ENCODE data around the gene DDX39A. TPM values are rescaled to one million over a fixed set of nuclear protein-coding genes. Genes with fewer than 3 reads are reported as not detected.
"Not testable (repeated sequence)": the region's sequence is repeated elsewhere in the genome, so short reads cannot be mapped to it uniquely, and the experiment has no call there.

Gene DDX39A
- total RNA-seq, 1 donor = 128 TPM

DNA sequence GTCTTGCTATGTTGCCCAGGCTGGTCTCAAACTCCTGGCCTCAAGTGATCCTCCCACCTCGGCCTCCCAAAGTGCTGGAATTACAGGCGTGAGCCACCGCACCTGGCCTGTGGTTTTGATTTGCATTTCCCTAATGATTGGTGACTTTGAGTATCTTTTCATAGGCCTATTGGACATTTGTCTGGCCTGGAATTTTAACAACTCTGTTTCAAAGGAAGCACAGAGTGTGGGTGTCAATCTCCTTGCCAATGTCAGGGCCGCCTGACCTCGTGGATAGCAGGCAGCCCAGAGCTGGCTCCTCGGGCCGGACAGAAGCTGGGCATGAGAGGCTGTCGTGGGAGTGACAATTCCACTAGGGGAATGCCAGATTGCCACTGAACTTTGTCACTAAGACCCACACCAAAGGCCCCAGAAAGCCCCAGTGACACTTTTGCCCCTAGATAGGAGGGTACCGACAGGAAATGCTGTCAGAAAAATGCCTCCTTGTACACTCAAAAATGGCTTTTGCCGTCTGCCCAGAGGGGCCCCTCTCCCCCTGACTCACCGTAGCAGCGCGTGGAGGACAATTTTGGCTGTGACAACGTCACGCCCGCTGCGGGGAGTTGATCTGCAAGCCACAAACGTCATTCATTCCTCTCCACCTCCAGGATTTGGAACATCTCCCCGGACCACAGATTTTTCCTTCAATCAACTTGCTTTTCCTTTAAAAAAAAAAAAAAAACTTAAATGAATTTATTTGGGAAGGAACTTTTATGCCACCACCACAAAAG, 49.6 kb downstream of the DDX39A start:
- DNase-seq (ENCODE audit: low read depth in 2 of 3, low spot score in 2 of 3) = peak; percentile 64 to 77 (median 76)

DNA sequence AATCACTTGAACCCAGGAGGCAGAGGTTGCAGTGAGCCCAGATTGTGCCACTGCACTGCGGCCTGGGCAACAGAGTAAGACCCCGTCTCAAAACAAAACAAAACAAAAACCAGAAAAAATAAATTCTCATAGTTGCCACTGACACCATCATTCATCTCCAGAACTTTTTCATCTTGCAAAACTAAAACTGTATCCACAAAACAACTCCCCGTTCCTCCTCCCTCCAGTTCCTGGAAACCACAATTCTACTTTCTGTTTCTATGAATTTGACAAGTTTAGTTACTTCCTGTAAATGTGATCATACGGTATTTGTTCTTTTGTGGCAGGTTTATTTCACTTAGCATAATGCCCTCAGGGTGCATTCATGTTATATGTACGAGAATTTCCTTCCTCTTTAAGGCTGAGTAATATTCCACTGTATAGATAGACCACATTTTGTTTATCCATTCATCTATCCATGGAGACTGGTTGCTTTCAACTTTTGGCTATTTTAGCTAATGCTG, 51.1 kb downstream of the DDX39A start:
- peak in 2 of 3 donors; percentile 70 to 91 for DNase-seq (ENCODE audit: low read depth in 2 of 3, low spot score in 2 of 3)

DNA sequence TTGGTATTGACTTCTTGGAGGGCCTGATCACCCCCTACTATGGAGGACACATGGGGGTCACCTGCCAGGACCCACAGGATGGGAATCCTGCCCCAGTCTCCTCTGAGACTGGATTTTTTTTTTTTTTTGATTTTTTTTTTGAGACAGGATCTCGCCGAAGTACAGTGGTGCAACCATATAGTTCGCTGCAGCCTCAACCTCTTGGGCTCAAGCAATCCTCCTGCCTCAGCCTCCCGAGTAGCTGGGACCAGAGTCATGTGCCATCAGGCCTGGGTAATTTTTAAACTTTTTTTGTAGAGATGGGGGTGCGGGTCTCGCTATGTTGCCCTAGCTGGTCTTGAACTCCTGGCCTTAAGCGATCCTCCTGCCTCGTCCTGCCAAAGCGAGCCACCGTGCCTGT, 52.1 kb downstream of the DDX39A start:
- DNase-seq (ENCODE audit: low read depth in 2 of 3, low spot score in 2 of 3) = no peak

DNA sequence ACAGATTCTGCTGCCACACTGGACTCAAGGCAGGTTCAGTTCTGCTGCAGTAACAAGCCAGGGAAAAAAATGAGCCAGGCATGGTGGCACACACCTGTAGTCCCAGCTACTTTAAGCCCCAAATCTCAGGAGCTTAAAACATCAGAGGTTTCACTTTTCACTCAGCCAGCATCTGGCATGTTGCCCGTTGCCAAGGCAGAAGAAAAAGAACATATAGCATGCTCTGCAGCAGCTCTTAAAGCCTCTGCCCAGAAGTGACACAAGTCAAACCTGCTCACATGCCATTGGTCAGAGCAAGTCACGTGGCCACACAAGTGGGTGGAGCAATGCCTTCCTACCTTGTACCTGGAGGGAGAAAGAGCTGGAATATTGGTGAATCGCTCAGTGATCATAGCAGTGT, 52.6 kb downstream of the DDX39A start:
- DNase-seq (ENCODE audit: low read depth in 2 of 3, low spot score in 2 of 3) = peak; percentile 82 to 97 (median 93)

DNA sequence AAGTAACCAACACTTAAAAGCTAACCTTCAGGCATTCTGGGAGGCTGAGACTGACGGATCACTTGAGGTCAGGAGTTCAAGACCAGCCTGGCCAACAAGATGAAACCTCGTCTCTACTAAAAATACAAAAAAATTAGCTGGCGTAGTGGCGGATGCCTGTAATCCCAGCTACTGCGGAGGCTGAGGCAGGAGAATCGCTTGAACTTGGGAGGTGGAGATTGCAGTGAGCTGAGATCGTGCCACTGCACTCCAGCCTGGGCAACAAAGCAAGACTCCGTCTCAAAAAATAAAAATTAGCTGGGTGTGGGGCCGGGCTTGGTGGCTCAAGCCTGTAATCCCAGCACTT, 55.1 kb downstream of the DDX39A start:
- DNase-seq (ENCODE audit: low read depth in 2 of 3, low spot score in 2 of 3) = not testable (repeated sequence)

DNA sequence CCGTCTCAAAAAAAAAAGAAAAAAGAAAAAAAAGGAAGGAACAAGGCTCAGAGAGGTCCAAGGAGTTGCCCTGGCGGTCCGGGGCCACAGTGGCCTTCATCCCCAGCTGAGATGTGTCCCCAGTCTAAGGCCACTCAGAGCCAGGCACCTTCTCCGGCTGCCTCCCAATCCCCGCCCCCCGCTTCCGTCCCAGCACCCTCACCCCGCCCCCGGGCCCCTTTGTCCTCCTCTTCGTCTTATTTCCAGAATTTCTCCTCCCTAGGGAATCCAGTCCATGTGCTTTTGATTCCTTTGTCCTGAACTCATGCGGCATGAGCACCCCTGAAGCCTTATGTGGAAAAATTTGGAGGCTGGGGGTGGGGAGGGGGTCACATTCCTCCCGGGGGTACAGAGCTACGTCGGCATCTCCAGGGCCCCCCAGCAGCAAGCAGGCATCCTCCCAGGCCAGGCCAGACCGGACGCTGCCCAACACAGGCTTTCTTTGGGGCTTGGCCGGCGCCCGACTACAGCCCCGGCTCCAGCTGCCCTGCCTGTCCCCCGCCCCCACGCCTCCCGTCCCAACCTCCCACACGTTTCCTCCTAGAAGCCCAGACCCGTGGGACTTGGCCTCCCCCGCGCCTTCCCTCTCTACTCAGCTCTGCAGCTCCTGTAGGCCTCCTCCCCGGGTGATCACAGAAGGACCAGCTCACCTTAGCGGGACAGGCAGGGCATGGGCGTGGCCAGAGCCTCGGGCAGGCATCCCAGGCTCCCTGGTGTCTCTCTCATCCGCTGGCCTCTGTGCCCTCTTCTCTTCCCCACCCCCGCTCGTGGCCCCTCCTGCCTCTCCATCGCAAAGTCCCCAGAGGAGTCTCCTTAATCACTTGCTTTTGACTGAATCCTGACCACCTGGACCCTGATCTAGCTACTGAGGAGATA, 55.7 kb downstream of the DDX39A start:
- no peak for DNase-seq (ENCODE audit: low read depth in 2 of 3, low spot score in 2 of 3)

DNA sequence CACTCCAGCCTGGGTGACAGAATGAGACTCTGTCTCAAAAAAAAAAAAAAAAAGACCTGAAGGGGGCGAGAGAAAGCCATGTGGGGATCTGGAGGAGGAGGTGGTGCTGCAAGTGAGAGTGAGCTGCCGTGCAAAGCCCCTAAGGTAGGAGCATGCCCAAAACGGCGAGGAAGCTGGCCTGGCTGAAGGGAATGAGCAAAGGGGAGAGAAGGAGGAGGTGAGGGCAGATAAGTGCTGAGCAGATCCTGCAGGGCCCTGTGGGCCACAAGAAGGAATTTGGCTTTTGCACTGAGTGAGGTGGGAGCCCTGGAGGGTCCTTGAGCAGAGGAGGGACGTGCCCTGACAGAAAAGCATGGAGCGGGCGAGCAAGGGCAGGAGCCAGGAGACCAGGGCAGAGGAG, 57.3 kb downstream of the DDX39A start:
- peak in 1 of 3 donors; percentile 69 for DNase-seq (ENCODE audit: low read depth in 2 of 3, low spot score in 2 of 3)

Other genes with a start within 250 kb of the DDX39A start
- 32.0 TPM for gene ADGRL1, start 213.2 kb downstream of the DDX39A start, total RNA-seq
- gene ADGRE5, start 37.9 kb downstream of the DDX39A start, total RNA-seq = 273 TPM
- 177 TPM for gene PKN1, start 14.0 kb upstream of the DDX39A start, total RNA-seq
- gene PTGER1, start 56.0 kb upstream of the DDX39A start, total RNA-seq = 0.27 TPM
- gene GIPC1, start 76.8 kb upstream of the DDX39A start, total RNA-seq = 35.0 TPM
- 64.1 TPM for gene DNAJB1, start 99.1 kb upstream of the DDX39A start, total RNA-seq
- gene TECR, start 110.3 kb upstream of the DDX39A start, total RNA-seq = 99.9 TPM
- gene NDUFB7, start 152.7 kb upstream of the DDX39A start, total RNA-seq = 373 TPM
- 0.81 TPM for gene CLEC17A, start 163.7 kb upstream of the DDX39A start, total RNA-seq

All from hematopoietic multipotent progenitor cell (in vitro differentiated cells).